NCI-H2081 treated with DMSO at 0.1 percent for 48 hours (cell line): ENCODE data around the gene TRAF4.
"Not testable (repeated sequence)": the region's sequence is repeated elsewhere in the genome, so short reads cannot be mapped to it uniquely, and the experiment has no call there.

Source experiments
- DNase-seq: peaks from one replicate; lab custom pipeline; 2025; lab: John Stamatoyannopoulos, UW

Gene TRAF4

GRCh38 chr17:28714281-28714680, 29.5 kb upstream of the TRAF4 start:
- no peak for DNase-seq

GRCh38 chr17:28715217-28715616, 28.6 kb upstream of the TRAF4 start:
- DNase-seq: no peak

GRCh38 chr17:28716740-28717577, 26.9 kb upstream of the TRAF4 start:
- no peak for DNase-seq

DNA sequence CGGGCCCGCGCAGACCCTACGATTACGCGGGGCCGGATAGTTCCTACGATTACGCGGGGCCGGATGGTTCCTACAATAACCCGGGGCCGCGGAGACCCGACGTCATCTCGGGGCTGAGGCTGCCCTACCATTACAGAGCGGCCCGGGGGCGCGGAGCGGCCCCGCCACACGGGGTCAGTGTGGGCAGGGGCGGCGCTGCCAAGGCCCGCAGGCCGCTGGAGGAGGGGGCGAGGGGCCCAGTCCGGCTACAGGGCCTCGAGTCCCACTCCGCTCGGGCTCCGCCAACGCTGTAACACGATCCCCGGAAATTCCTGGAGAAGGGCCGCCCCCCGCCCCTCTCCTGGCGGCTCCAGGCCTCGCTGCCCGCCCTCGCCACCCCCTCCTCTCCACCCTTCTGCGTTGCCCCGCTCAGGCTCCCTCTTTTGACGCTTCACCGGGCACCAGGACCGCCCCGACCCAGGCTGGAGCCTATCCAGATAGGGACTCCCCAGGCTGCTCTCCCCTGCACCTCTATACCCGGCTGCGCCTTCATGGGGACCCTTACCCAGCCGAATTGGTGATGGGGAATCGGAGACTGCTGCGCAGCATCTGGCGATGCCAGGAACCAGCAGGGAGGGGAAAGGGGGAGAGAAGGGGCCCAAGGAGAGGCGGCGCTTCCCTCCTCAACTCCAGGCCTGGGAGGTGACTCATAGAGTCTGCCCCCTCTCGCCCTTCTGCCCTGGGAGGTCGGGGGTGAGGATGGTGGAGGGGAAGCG, 26.1 kb upstream of the TRAF4 start, which contains the start of gene RAB34:
Gene RAB34, minus strand, starts transcription at position 291 of the 755 bp plus-strand sequence. CDS start 602 bp downstream, outside the sequence.
- no peak for DNase-seq

DNA sequence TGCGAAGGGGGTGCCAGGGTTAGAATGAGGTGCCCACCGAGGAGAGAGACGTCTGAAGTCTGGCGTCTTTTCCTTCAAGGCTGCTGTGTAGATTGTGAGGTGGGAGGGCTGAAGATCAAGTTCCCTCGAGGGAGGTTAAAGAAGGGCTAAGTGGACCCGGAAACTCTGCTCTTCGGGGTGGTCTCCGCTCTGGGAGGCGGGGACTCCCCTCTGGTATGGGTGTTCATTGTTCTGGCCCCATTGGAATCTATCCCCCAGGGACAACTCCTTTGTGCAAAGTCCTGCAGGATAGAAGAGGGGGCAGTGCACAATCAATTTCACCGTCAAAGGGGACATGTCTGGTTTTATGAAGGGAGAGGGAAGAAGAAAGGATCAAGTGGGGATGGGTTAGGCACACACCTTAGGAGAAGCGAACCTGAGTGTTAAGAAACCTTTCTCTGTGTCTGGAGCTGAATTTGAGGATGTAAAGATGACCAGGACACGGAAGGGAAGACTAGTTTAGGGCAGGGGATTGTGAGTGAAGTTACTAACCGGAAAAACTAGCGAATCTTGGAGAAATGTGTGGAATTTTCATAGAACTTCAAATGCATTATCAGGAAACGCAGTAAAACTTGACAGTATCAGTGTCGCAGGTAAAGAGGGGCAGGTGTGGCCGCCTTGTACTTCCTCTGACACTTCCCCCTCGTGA, 25.3 kb upstream of the TRAF4 start:
- DNase-seq: no peak

DNA sequence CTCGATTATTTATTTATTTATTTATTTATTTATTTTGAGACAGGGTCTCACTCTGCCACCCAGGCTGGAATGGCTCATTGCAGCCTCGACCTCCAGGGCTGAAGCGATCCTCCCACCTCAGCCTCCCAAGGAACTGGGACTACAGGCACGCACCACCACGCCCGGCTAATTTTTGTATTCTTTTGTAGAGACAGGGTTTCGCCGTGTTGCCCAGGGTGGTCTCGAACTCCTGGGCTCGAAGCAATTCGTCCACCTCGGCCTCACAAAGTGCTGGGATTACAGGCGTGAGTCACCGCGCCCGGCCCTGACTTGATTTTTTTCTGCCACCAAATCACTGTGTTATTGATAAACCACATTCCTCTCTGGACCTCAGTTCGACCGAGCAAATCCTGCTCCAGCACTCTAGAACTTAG, 24.8 kb upstream of the TRAF4 start:
- DNase-seq: no peak

- no peak for DNase-seq
Observed at GRCh38 chr17:28720247-28720996, 23.4 kb upstream of the TRAF4 start.

DNA sequence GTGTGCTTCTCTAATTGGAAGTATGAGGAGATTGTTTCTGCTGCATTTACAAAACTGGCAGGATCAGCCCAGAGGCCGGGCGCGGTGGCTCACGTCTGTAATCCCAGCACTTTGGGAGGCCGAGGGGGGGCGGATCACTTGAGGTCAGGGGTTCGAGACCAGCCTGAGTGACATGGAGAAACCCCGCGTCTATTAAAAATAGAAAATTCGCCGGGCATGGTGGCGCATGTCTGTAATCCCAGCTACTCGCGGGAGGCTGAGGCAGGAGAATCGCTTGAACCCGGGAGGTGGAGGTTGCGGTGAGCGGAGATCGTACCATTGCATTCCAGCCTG, 22.8 kb upstream of the TRAF4 start:
- DNase-seq: not testable (repeated sequence)

DNA sequence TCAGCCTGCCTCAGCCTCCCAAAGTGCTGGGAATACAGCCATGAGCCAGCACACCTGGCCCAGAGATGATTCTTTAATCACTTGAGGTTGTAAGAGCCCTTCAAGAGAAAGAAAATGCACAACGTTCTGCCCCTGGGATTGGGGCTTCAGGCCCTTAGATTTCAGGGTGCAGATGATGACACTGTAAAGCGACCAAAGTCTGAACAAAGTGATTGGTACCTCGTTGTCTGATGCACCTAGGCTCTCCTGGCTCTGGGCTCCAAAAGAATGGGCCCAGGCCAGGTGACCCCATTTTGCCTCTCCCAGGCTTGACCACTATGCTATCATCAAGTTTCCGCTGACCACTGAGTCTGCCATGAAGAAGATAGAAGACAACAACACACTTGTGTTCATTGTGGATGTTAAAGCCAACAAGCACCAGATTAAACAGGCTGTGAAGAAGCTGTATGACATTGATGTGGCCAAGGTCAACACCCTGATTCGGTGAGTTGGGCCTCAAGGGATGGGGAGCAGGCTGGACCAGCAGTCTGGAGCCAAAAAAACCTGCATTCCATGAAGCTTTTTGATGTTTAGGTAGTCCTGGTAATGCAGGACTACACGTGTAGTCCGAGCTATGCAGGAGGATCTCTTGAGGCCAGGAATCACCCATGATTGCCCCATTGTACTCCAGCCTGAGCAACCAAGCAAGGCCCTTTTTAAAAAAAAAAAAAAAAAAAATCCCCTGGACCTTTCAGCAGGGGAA, 21.2 kb upstream of the TRAF4 start:
- DNase-seq: no peak

DNA sequence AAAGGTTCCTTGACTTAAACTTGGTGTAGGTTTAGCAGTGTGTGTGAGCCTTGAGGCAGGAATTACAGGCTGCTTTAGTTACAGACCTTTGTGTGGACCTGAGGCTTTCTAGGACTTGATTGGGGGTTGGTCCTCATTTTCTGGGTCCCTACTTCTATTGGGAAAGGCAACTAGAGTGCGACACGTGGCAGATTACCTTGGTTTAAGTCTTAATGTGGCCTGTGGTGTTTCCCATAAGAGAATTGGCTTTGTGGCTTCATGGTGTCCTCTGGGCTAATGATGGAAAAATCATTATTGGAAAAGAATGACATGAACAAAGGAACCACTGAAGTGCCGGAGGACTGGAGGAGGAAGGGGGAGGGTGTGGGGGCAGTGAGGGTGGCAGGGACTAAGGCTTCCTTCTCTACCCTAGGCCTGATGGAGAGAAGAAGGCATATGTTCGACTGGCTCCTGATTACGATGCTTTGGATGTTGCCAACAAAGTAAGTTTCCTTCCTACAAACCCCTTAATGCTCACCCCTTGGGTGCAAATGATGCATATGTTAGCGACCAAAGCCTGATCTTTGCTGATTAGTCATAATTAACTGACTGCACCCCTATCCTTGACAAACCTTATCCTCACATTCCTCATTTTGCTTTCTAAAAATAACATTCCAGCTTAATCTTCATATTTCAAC, 20.5 kb upstream of the TRAF4 start:
- no peak for DNase-seq

GRCh38 chr17:28723836-28724499, 19.8 kb upstream of the TRAF4 start:
- not testable (repeated sequence) for DNase-seq

DNA sequence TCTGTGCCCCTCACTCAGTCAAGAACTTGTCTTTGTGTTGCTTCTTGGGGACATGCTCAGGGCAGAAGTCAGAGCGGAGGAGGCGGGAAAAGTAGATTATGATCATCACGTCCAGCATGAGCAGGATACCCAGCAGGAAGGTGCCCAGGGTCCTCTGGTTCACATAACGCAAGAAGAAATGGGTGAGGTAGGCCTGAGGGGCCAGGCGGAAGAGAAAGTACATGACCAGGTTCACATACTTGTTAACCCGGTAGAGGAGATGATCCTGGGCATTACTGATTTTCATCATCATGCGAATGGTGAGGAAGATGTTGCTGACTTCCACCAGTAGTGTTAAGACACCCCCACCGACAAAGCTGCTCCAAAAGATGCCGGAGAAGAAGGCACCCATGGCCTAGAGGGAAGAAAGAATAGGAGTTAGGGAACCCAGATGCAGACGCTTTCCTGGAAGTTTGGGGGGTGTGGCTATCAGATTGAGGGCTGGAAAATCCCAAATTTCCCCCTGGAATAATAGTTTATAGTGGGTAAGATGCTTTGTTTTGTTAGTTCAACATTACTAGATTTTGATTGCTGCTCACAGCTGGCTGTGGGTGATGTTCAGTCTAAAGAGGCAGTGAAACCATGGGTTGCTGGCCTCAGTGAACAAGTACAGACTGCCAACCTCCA, 19.2 kb upstream of the TRAF4 start:
- no peak for DNase-seq

DNA sequence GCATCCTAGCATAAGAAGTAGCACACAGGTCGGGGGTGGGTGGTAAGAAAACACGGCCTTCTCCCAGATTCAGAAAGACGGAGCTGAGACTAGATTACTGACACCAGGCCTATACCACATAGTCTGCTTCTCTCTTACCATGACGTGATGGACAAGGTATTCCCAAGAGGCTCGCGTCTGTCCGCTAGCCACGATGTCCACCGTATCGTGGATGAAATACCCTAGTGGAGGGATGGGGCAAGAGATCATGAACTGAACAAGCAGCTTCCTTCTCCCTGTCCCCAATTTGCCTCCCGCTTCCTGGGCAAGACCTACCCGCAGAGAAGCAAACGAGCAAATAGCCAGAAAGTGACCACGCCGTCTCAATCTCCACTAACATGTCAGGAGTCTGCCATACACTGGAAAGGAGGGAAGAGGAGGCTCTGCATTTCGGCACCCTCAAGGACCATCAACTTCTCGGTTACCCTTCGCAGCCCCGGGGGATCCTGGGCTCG, 18.6 kb upstream of the TRAF4 start:
- no peak for DNase-seq

- no peak for DNase-seq
Observed at GRCh38 chr17:28725660-28726225, 18.1 kb upstream of the TRAF4 start.

- DNase-seq: no peak
Observed at GRCh38 chr17:28726226-28726626, 17.6 kb upstream of the TRAF4 start, which contains the start of gene TLCD1. Gene TLCD1, minus strand, starts transcription at chr17:28726233. Its CDS starts 136 bp downstream, at chr17:28726097.

- no peak for DNase-seq
Observed at GRCh38 chr17:28726627-28727491, 17.0 kb upstream of the TRAF4 start.

DNA sequence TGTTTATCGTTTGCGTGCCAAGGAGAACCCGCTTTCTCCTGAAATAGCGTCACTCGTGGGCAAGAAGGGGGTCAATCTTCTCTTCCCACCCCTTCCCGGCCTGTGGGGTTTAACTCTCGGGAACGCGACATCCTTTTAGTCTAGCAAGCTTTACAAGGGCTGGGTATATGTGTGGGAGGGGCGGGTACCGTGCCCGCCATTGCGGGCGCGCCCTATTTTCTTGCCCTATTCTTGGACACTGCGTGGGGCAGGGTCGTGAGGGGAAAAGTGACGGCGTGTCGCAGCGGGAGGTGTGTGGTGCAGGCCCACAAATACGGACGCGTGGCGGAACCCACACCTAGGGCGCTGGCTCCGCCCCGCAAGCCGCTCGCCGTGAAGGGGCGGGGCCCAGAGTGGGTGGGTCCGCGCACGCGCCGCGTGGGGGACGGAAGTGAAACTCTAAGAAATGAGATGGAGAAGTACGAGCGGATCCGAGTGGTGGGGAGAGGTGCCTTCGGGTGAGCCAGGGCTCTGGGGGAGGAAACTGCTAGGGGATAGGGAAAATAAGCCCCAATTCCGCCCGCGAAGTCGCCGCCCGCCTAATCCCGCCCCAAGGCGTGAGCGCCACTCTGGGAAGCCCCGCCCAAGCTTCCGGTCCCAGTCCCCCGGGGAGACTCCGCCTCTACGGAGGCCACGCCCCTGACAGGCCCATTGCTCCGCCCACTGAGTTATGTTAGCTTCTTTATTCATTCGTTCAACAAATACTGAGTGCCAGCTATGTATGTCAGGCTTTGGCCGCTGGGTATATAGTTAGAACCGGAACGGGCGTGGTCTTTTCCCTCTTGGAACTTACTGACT, 15.2 kb upstream of the TRAF4 start, which contains the start of gene NEK8:
Gene NEK8, plus strand, starts transcription at position 425 of the 837 bp plus-strand sequence. Its CDS starts 26 bp downstream, at position 451.
- no peak for DNase-seq
